GM21619 (cell line): ENCODE data around the gene ITGA3.

ENCODE experiments used
- ATAC-seq: cut with Tn5 transposase; IDR thresholded peaks from one replicate; pipeline ENCODE4 v1.9.1; 2021; ENCODE audit not compliant: unreplicated experiment

ITGA3 gene

GRCh38 chr17:50055426-50056216 is at the start of gene ITGA3:
Gene ITGA3, plus strand, starts transcription at chr17:50056110. Its CDS starts 330 bp downstream, at chr17:50056440.
- no peak for ATAC-seq

GRCh38 chr17:50009282-50009681 is 46.6 kb upstream of the ITGA3 start:
- ATAC-seq = no peak

DNA sequence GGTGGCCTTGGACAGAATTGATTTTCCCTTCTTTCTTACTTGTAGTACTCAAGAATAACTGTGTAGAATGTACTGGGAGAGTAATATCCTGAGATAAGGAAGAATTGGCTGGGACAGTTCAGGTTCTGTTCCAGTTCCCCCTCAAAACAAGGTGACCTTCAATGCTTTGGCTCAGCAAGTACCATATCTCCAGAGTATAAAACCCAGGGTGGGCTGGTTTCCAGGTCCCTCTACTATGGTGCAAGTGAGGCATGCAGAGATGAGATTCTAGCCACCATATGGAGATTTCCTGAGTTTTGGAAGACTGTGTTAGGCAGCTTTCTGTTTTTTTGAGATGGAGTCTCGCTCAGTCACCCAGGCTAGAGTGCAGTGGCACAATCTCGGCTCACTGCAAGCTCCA is 42.8 kb upstream of the ITGA3 start:
- ATAC-seq = no peak

- ATAC-seq = no peak
Observed at GRCh38 chr17:50014471-50015088, 41.3 kb upstream of the ITGA3 start.

DNA sequence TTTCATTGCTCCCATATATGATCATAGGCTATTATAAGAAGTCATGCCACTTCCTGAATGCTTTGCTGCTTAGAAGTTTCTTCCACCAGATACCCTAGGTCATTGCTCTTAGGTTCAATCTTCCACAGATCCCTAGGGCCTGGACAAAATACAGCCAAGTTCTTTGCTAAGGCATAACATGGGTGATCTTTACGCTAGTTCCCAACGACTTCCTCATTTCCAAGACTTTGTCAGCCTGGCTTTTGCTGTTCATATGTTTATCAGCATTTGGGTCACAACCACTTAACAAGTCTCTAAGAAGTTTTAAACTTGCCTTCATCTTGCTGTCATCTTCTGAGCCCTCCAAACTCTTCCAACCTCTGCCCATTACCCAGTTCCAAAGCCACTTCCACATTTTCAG is 40.8 kb upstream of the ITGA3 start:
- no peak for ATAC-seq

- no peak for ATAC-seq
Observed at GRCh38 chr17:50018909-50019308, 37.0 kb upstream of the ITGA3 start.

DNA sequence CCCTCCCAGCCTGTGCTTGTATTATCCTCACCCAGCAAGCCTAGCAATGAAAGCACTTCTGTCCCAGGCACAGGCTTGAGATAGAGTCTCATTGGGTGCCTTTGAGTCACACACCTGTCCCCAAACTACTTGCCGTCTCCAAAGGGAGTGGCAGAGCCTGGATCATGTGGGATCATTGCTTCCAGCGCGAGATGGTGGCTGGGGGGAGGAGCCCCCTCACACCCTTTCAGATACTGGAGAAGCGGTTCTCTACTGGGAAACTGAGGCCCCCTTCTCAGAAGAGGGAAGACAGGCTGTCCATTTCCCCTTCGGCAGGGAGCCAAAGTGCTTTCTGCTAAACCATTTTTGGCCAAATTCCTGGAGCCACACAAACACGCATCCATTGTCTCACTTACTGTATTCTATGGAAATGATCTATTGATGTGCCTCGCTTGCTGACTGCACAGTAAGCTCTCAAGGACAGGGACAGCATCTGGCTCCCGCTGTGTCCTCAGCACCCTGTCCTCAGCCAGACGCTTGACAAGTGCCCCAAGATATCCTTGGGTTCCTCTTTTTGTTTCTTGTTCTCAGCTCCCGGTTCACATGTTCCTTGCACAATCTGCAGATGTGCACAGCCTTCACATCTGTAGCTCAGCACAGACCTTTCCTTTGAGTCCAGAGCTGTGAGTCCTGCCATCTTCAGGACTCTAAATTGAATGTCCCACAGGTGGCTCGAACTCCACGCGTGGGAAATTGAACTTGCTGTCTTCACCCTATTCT is 34.9 kb upstream of the ITGA3 start:
- no peak for ATAC-seq

- ATAC-seq = no peak
Observed at GRCh38 chr17:50021681-50022370, 34.1 kb upstream of the ITGA3 start.

DNA sequence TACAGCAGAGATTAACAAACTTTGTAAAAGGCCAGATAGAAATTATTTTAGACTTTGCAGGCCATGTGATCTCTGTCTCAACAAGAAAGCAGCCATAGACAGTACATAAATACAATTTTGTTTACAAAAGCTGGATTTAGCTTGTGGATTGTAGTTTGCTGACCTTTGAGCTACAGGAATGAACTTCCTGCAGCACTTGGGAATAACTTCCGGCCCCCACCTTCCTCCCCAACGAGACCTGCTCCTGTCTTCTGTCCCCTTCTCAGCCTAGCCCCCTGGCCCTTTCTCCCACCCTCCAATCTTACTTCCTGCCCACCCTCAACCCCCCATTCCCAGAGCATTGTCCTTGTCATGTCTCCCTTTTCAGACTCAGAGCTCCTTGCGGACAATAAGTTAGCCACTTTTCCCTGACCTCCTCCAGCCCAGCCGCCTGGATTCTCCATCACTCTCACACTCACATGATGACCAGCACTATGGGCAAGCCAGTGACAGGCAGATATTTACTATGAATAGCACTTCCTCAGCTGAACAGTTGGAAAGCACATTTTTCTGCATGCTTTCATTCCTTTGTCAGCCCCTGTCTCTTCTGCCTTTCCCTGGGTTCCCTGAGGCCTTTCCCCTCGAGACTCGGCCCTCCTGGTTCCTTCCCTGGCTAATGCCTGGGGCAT is 33.3 kb upstream of the ITGA3 start:
- ATAC-seq = no peak

DNA sequence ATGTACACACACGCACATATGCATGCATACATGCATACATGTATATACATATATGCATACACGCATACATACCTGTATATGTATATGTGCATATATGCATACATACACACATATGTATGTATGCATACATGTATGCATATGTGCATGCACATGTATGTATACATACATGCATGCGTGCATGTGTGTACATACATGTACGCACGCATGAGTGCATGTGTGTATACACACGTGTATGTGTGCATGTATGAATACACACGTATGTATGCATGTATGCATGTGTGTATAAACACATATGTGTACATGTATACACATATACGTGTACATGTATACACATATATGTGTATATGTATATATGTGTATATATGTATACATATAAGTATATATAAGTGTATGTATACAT is 32.4 kb upstream of the ITGA3 start:
- ATAC-seq = no peak

- ATAC-seq = no peak
Observed at GRCh38 chr17:50024808-50025207, 31.1 kb upstream of the ITGA3 start.

DNA sequence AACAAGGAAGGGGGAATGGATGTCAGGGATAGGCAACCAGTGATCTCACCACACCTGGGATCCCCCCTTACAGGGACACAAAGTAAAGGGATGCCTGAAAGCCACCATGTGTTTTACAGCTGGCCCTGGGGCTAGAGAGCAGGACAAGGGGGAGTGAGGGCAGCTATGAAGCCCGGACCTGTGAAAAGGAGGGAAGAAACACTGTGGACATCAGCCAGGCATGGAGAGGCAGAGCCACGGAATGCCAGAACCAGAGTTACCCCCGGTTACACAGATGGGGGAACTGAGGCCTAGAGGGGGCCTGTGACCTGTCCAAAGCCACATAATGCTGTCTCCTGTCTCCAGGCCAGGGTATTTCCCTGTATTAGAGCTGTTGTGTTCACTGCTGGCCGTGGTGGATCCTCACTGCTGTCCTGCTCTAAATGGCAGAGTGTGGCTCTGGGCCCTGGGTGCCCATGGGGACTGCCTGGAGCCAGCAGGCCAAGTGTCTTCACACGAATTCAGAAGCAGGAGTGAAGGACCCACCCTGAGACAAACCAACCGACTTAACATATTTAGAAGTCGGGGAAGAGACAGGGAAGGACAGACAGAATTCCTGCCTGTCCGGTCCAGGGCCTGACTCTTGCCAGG is 29.7 kb upstream of the ITGA3 start:
- no peak for ATAC-seq

GRCh38 chr17:50026837-50027171 is 29.1 kb upstream of the ITGA3 start:
- ATAC-seq = no peak

GRCh38 chr17:50027172-50027880 is 28.6 kb upstream of the ITGA3 start:
- no peak for ATAC-seq

DNA sequence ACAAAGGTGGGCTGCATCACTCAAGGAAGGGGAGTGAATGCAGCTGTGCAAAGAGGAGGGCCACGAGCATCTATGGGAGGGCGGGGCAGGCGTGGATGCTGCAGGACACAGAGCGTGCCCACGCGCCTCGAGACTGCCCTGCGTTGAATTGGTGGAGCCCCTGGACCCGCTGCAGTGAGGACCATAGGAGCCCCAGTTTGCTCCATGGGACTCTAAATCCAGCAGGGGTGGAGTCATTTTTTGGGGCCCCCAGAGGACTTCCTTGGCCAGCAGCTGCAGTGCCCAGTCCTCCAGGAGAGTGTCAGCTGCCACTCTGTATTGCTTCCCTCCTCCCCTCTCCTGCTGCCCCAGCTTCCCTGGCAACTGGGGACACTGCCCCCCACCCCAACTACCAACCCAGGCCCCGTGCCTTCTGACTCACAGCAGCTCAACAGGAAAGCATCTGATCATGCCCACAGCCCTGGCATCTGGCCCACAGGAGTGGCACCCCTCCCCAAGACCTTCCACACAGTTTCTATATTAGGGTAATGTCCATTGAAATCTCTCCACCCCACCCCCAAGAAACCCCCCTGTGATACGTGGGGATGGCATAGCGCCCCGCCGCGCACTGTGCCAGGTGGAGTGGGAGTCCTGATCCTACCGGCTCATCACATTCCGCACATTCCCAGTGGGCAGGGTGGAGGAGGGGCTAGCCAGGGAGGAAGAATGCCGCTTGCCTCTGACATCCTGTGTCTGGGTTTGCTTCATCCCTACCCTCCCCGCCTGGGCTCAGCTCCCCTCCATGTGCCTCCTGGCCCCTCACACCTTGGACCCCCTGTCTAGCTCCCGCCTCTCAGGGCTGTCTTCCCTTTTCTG is 27.8 kb upstream of the ITGA3 start:
- no peak for ATAC-seq

DNA sequence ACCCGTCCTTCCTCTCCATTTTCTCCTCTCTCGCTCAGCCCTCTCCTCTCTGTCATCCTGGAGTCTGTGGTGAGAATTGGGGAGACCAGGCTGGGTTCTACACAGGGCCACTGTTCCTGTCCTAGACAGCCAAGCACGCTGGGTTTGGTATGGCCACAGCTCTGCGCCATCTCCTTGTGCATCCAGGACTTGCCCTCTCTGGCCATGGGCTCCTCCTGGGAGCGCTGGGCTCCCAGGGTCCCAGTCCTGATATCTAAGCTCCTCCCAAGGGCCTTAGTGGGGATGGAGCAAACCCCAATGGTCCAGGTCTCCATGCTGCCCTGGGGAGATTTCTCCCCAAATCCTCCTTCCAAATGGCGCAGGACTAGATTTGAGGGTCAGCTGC is 27.2 kb upstream of the ITGA3 start:
- ATAC-seq = no peak

DNA sequence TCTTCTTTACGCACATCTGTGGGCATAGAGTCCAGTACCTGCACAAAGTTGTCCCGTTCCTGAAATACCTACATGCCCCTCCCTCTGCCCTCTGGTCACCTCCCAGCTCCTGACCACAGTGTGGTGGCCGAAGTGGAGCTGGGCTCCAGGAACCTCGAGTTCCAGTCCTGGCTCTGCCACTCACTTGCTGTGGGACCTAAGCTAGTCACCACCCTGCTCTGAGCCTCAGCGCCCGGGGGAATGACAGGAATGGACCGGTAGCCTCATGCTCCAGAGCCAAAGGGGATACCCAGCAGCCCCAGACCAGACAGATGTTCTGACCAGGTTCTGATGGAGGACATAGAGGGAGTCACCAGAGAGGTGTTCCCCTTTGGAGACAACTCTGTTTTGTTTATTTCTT is 26.7 kb upstream of the ITGA3 start:
- no peak for ATAC-seq

GRCh38 chr17:50033316-50033715 is 22.6 kb upstream of the ITGA3 start:
- ATAC-seq = no peak
